HG03439 (cell line): Measurements from ENCODE around the gene MRPL39.
"Not testable (repeated sequence)": the region's sequence is repeated elsewhere in the genome, so short reads cannot be mapped to it uniquely, and the experiment has no call there.

Source experiments
- ATAC-seq: cut with Tn5 transposase; IDR thresholded peaks from one replicate; pipeline ENCODE4 v1.9.1; 2021; ENCODE audit warnings: mild to moderate bottlenecking, moderate library complexity; ENCODE audit not compliant: unreplicated experiment

Gene MRPL39

GRCh38 chr21:25607151-25608043 is at the start of gene MRPL39:
Gene MRPL39 (minus strand): TSS chr21:25607481. CDS start chr21:25607475, 6 bp downstream.
- ATAC-seq: peak; percentile 94

- no peak for ATAC-seq
Measured at GRCh38 chr21:25656412-25656811, 49.1 kb upstream of the MRPL39 start.

GRCh38 chr21:25649146-25649545 is 41.9 kb upstream of the MRPL39 start:
- no peak for ATAC-seq

DNA sequence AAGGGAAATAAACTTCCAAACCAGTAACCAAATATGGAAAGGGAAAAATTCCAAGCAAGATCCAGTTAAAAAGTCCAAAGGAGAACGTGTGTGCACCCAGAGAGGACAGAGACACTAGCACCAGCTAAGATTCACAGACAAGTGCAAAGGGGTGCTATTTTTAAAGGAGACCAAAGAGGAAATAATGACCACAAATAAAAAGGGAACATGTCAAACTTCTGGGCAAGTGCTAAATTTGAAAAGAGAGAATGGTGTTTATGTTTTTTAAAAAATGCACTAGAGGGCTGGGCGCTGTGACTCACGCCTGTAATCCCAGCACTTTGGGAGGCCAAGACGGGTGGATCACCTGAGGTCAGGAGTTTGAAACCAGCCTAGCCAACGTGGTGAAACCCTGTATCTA is 40.4 kb upstream of the MRPL39 start:
- no peak for ATAC-seq

- ATAC-seq: no peak
Measured at GRCh38 chr21:25646474-25646873, 39.2 kb upstream of the MRPL39 start.

DNA sequence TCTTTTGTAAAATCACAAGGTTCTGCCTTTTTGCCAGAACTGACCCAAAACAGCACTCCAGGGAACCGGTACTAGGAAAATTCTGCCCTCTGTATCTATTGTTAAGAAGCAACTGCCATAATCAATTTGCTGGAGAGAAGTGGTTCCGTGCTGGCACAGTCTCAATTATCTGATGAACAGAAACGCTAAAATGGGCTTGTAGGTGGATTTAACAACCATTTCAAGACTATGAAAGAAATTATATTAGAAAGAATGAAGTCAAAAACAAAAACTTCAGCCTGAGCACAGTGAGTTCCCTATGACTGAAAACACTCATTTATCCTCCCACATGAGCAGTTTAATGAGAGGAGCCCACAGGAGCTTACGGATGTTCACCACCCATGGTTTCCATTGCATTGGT is 36.2 kb upstream of the MRPL39 start:
- no peak for ATAC-seq

DNA sequence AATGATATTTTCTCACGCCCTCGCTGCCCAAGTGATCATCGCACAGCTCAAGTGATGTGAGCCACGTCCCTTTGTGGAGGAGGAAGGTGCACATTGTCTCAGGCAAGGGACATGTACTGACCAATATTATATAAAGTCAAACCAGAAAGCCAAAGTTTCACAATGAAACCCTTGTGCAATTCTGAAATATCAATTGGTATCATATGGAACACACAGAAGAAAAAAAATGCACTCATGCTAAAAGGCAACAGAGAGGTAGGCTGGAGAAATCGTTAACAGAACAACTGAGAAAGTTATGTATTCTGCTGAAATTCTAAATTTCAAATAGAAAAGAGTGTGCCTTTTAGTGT is 33.6 kb upstream of the MRPL39 start:
- ATAC-seq: no peak

DNA sequence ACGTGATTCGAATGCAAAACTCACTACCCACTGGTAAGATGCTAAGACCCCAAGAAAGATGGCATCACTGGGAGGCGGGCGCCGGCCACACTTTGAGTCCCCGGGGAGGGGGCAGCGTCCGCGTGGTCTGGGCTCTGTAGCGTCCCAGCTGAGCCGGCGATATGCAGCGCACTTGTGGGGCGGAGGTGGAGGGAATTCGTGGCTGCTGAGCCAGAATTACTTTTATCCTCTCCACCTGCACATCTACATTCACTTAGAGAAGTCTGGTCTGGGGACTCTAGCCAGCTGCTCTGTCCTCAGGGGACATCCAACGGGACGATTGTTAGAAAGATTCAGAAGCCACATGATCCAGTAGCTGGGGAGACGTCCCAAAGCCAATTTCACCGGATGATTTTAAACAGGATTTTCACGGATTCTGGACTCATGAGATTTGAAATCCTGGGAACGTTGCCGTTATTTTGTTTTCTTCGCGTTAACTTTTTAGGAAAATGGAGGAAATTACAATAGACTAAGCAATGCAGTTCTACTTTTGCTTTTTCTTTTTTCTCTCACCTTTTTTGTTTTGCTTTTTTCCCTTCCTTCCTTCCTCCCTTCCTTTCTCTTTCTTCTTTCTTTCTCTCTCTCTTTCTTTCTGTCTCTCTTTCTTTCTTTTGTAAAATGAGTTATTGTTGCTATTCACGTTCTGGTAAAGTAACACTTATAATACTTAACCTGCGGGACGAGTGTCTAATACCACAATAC is 33.1 kb upstream of the MRPL39 start:
- ATAC-seq: peak; percentile 25

GRCh38 chr21:25639551-25640201 is 32.4 kb upstream of the MRPL39 start:
- peak; percentile 76 for ATAC-seq

- ATAC-seq: peak; percentile 57
Measured at GRCh38 chr21:25638660-25639550, 31.6 kb upstream of the MRPL39 start, which contains the start of gene JAM2. Gene JAM2 (plus strand): TSS chr21:25639258. CDS start chr21:25639822, 564 bp downstream.

- no peak for ATAC-seq
Measured at GRCh38 chr21:25637851-25638659, 30.8 kb upstream of the MRPL39 start.

- no peak for ATAC-seq
Measured at GRCh38 chr21:25636727-25637126, 29.4 kb upstream of the MRPL39 start.

GRCh38 chr21:25635310-25635709 is 28.0 kb upstream of the MRPL39 start:
- no peak for ATAC-seq

DNA sequence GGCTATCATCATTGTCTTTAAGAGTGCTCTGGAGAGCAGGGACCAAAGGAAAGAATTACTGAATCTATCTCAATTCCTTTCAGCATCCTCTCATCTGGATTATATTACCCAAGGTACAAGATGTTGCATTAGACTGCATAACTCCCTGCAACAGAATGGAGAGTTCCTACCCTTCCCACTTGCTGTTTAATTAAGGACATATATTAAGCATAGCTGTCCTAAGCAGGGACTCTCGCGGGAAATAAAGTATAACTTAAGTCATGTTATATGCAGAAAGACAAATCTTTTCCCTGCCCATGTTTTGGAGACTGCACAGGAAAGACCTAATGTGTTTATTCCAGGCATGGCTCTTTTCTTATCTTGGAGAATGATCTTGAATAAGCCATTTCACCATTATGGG is 25.0 kb upstream of the MRPL39 start:
- ATAC-seq: no peak

DNA sequence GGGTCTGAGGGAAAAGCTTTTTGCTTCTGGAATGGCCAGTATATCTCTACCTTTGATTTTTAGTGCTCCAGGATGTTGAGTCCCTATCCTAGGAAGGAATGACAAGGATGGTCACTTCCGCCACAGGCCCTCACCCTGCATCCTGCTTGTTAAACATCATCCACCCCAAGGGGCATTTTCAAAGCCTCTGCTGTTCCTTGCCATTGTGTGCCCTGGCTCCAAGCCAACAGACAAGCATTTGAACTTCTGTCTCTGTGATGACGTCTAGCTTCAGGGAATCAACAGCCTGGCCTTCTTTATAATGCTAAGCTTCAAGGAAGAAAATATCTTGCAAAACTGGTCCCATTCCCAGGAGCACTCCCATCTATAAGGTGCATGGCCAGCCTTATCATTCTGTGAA is 19.5 kb upstream of the MRPL39 start:
- no peak for ATAC-seq

- ATAC-seq: not testable (repeated sequence)
Measured at GRCh38 chr21:25625776-25626555, 18.7 kb upstream of the MRPL39 start.

- no peak for ATAC-seq
Measured at GRCh38 chr21:25625036-25625435, 17.8 kb upstream of the MRPL39 start.

DNA sequence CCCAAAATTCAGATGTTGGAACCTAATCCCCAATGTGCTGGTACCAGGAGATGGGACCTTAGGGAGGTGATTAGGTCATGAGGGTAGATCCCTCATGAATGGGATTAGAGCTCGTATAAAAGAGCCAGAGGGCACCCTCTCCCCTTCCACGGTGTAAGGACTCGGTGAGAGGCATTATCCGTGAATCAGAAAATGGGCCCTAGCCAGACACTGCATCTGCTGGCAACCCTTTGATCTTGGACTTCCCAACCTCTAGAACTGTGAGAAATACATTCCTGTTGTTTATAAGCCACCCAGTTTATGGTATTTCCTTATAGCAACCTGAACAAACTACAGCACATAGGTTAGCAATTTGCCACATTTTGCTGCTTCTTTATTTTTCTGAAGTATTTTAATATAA is 17.2 kb upstream of the MRPL39 start:
- no peak for ATAC-seq

- no peak for ATAC-seq
Measured at GRCh38 chr21:25619198-25619597, 11.9 kb upstream of the MRPL39 start.
